ENCODE data around the gene IL1A. TPM values are rescaled to one million over a fixed set of nuclear protein-coding genes. Genes with fewer than 3 reads are reported as not detected.

Gene IL1A
- total RNA-seq, 1 experiment from 2014 or later: 0.42 TPM

DNA sequence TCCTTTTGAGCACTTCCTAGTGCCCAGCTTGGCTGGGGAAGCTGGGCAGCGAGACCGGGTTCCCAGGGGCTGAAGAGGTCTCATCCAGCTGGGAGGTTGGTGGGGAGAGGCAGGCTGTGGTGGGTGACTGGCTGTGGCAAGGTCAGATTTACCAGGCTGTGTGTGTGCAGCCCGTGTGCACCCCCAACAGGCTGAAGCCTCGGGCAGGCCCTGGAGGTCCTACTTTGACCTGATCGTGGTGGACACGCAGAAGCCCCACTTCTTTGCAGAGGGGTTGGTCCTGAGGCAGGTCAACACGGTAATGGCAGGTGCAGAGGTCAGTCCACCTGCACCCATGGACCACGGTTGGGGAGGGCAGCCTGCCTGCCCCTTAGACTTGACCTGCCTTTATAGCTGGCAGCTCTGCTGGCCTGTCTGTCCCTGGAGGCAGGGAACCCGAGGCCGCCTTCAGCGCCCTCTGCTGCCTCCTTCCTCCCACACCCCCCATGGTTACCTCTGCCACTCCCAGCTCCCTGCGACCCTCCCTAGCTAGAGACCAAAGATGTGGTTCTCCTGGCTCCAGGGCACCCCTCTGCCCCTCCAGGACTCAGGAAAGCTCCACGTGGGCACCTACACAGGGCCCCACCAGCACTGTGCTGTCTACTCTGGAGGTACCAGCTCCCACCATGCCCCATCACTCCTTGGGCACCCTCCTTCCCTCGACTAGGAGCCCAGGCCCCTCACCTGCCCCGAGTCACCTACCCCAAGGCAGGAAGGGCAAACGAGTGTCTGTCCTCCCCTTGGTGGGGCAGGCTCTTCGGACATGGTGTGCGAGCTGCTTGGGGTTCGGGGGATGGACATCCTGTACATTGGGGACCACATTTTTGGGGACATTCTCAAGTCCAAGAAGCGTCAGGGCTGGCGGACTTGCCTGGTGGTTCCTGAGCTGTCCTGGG lies 59.4 kb downstream of the IL1A start:
- TF ChIP-seq, protein P1, sequence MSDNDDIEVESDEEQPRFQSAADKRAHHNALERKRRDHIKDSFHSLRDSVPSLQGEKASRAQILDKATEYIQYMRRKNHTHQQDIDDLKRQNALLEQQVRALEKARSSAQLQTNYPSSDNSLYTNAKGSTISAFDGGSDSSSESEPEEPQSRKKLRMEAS (CRISPR knock-in tag; IDR thresholded peaks at IDR 0.05): no peak
- TF ChIP-seq SP1 (CRISPR knock-in tag; conservative IDR thresholded peaks at IDR 0.05) (no peak), TEAD1 (CRISPR knock-in tag; IDR thresholded peaks at IDR 0.05) (no peak), MXD4 (CRISPR knock-in tag; IDR thresholded peaks at IDR 0.05; ENCODE audit: borderline replicate concordance) (no peak), CREM (CRISPR knock-in tag; IDR thresholded peaks at IDR 0.05) (no peak), NFATC4 (CRISPR knock-in tag; IDR thresholded peaks at IDR 0.05) (no peak), FOXK1 (CRISPR knock-in tag; IDR thresholded peaks at IDR 0.05) (no peak), TCF7 (CRISPR knock-in tag; IDR thresholded peaks at IDR 0.05; ENCODE audit: low read depth) (no peak)
- TF ChIP-seq, protein P2, sequence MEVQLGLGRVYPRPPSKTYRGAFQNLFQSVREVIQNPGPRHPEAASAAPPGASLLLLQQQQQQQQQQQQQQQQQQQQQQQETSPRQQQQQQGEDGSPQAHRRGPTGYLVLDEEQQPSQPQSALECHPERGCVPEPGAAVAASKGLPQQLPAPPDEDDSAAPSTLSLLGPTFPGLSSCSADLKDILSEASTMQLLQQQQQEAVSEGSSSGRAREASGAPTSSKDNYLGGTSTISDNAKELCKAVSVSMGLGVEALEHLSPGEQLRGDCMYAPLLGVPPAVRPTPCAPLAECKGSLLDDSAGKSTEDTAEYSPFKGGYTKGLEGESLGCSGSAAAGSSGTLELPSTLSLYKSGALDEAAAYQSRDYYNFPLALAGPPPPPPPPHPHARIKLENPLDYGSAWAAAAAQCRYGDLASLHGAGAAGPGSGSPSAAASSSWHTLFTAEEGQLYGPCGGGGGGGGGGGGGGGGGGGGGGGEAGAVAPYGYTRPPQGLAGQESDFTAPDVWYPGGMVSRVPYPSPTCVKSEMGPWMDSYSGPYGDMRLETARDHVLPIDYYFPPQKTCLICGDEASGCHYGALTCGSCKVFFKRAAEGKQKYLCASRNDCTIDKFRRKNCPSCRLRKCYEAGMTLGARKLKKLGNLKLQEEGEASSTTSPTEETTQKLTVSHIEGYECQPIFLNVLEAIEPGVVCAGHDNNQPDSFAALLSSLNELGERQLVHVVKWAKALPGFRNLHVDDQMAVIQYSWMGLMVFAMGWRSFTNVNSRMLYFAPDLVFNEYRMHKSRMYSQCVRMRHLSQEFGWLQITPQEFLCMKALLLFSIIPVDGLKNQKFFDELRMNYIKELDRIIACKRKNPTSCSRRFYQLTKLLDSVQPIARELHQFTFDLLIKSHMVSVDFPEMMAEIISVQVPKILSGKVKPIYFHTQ (CRISPR knock-in tag; IDR thresholded peaks at IDR 0.05): no peak
- TF ChIP-seq, protein P3, sequence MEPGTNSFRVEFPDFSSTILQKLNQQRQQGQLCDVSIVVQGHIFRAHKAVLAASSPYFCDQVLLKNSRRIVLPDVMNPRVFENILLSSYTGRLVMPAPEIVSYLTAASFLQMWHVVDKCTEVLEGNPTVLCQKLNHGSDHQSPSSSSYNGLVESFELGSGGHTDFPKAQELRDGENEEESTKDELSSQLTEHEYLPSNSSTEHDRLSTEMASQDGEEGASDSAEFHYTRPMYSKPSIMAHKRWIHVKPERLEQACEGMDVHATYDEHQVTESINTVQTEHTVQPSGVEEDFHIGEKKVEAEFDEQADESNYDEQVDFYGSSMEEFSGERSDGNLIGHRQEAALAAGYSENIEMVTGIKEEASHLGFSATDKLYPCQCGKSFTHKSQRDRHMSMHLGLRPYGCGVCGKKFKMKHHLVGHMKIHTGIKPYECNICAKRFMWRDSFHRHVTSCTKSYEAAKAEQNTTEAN (CRISPR knock-in tag; IDR thresholded peaks at IDR 0.05): no peak
- TF ChIP-seq, protein P4, sequence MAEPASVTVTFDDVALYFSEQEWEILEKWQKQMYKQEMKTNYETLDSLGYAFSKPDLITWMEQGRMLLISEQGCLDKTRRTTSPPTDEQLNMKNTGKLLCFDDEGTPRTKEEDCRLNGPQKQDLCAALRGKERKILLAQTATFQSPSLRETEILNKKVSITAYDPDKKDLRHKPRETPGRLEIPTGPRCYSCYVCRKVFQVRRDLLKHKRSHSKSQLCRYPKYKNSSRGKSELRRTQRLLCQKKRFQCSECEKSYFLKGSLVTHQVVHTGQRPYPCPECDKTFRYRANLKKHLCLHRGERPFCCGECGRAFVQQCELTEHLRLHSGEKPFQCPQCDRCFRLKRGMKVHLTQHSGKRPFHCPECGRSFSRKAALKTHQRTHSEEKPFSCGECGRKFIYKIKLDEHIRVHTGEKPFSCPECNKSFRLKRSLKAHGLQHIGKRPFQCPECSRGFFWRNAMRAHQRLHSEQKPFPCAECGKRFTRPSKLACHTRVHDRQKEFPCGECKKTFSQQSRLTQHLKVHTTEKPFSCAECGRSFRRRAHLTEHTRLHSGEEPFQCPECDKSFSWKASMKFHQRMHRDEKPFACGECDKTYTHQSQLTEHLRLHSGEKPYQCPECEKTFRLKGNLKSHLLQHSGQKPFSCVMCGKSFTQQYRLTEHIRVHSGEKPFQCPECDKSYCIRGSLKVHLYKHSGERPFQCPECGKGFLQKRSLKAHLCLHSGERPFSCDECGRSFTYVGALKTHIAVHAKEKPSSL (CRISPR knock-in tag; conservative IDR thresholded peaks at IDR 0.05): no peak
- TF ChIP-seq, protein P5, sequence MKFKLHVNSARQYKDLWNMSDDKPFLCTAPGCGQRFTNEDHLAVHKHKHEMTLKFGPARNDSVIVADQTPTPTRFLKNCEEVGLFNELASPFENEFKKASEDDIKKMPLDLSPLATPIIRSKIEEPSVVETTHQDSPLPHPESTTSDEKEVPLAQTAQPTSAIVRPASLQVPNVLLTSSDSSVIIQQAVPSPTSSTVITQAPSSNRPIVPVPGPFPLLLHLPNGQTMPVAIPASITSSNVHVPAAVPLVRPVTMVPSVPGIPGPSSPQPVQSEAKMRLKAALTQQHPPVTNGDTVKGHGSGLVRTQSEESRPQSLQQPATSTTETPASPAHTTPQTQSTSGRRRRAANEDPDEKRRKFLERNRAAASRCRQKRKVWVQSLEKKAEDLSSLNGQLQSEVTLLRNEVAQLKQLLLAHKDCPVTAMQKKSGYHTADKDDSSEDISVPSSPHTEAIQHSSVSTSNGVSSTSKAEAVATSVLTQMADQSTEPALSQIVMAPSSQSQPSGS (CRISPR knock-in tag; IDR thresholded peaks at IDR 0.05; ENCODE audit: borderline replicate concordance, low read depth): no peak
- TF ChIP-seq, protein P6, sequence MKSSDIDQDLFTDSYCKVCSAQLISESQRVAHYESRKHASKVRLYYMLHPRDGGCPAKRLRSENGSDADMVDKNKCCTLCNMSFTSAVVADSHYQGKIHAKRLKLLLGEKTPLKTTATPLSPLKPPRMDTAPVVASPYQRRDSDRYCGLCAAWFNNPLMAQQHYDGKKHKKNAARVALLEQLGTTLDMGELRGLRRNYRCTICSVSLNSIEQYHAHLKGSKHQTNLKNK (CRISPR knock-in tag; IDR thresholded peaks at IDR 0.05): no peak
- TF ChIP-seq, protein P7, sequence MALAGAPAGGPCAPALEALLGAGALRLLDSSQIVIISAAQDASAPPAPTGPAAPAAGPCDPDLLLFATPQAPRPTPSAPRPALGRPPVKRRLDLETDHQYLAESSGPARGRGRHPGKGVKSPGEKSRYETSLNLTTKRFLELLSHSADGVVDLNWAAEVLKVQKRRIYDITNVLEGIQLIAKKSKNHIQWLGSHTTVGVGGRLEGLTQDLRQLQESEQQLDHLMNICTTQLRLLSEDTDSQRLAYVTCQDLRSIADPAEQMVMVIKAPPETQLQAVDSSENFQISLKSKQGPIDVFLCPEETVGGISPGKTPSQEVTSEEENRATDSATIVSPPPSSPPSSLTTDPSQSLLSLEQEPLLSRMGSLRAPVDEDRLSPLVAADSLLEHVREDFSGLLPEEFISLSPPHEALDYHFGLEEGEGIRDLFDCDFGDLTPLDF (CRISPR knock-in tag; IDR thresholded peaks at IDR 0.05): no peak
- H3K4me1 Mint-ChIP-seq: peaks cover 8% of the 10 kb centered on the region; the same call in 1 of the 2 replicates
- no peaks in the 10 kb centered on the region for H3K9me3 Mint-ChIP-seq
- DNase-seq (ENCODE audit: low spot score) (no peak), ATAC-seq (peak; percentile 33; the same call in 1 of the 2 replicates)
- H3K27me3 Mint-ChIP-seq (ENCODE audit: low read depth): no peaks in the 10 kb centered on the region
- no peaks in the 10 kb centered on the region for H3K36me3 Mint-ChIP-seq
- no peak overlapping the region for H3K4me3 Mint-ChIP-seq
- POLR2A ChIA-PET: interaction anchor here (1.0 to 1.6 kb wide), 2 partner anchors 80 to 160 kb away, joined by 3 to 4 read pairs; no protein-coding TSS in a partner anchor
- H3K27ac Mint-ChIP-seq: no peak overlapping the region
- CTCF ChIA-PET: interaction anchor here (0.7 to 8.7 kb wide), 21 partner anchors 11 to 235 kb away, joined by 3 to 143 read pairs (median 7); partner anchors contain the start of genes CHCHD5 and SLC20A1

Measured in WTC11 (cell line).